GM10266 (cell line): ENCODE measurements around the gene HDAC11.
"Not testable (repeated sequence)": the region's sequence is repeated elsewhere in the genome, so short reads cannot be mapped to it uniquely, and the experiment has no call there.

Experiments
- DNase-seq: peaks from one replicate; pipeline ENCODE4 v3.0.0; 2012; ENCODE audit errors: extremely low spot score
- CTCF ChIP-seq: IDR thresholded peaks from 2 replicates; pipeline ENCODE4 v1.5.1; 2012; ENCODE audit warnings: mild to moderate bottlenecking, low read depth; ENCODE audit not compliant: control insufficient read depth, insufficient read depth; ENCODE audit errors: missing control alignments

The HDAC11 gene, protein sequence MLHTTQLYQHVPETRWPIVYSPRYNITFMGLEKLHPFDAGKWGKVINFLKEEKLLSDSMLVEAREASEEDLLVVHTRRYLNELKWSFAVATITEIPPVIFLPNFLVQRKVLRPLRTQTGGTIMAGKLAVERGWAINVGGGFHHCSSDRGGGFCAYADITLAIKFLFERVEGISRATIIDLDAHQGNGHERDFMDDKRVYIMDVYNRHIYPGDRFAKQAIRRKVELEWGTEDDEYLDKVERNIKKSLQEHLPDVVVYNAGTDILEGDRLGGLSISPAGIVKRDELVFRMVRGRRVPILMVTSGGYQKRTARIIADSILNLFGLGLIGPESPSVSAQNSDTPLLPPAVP

DNA sequence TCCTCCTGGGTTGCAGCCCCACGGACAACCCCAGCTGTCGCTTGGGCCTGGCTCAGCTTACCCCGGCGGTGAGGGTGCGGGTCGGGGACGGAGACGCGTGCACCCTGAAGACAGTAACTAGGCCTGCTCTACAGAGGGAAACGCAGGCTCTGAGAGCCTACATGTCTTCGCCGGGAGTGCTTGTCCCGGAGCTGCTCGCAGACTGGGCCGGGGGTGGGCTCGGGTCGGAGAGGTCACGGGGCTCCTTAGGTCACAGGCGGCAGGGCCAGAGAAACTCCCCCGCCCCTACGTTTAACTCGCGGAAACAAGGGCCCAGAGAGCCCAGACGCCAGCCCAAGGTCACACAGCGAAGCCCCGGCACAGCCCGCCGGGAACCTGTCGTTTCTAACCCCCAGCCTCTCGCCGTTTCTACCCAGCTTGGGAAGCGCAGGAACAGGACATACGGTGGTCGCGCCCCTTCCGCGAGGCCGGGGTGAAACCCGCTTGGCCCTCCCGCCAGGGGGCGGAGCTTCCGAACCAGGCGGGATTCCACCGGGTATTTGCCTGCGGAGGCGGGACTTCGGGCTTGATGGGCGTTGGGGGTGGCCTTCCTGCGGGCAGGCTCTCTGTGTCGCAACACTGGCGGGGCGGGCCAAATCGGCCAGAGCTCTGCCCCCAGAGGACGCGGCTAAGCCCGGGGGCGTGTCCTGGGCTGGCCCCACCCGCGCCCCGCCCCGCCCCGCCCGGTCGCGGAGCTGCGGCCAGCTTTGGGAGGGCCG lies at the start of gene HDAC11:
Gene HDAC11 (plus strand): TSS at position 725 of the 758 bp plus-strand sequence. CDS start 42 bp downstream, outside the sequence.
- DNase-seq = peak; percentile 100
- no peak for TF ChIP-seq CTCF

- DNase-seq = not testable (repeated sequence)
Observed at GRCh38 chr3:13430411-13430875, 49.7 kb upstream of the HDAC11 start.

DNA sequence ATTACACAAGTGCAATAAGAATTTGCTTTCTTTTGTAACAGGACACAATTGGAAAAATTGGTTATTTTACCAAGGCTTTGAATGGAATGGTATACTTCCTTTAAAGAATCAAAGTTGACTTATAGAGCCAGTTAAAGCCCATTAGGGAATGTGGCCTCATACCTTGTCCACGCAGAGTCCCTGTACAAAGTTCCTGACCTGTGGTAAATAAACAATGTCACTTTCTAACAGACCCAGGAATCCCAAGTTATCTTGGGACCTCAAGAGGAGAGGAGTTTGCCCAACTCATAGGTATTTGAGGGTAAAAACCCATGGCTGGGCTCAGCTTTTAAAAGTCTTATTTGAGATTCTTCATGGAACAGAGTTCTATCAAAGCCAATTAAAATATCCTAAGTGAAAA lies 48.0 kb upstream of the HDAC11 start:
- no peak for DNase-seq
- TF ChIP-seq CTCF = no peak

GRCh38 chr3:13433912-13434311 lies 46.2 kb upstream of the HDAC11 start:
- no peak for DNase-seq
- TF ChIP-seq CTCF = no peak

DNA sequence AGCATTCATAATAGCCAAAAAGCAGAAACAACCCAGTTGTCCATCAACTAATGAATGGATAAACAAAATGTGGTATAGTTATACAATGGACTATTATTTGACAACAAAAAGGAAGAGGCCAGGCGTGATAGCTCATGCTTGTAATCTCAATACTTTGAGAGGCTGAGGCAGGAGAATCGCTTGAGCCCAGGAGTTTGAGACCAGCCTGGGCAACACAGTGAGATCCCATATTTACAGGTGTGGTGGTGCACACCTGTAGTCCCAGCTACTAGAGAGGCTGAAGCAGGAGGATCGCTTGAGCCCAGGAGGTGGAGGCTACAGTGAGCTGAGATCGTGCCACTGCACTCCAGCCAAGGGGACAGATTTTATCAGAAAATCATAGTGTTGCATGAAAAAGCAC lies 43.9 kb upstream of the HDAC11 start:
- not testable (repeated sequence) for DNase-seq

DNA sequence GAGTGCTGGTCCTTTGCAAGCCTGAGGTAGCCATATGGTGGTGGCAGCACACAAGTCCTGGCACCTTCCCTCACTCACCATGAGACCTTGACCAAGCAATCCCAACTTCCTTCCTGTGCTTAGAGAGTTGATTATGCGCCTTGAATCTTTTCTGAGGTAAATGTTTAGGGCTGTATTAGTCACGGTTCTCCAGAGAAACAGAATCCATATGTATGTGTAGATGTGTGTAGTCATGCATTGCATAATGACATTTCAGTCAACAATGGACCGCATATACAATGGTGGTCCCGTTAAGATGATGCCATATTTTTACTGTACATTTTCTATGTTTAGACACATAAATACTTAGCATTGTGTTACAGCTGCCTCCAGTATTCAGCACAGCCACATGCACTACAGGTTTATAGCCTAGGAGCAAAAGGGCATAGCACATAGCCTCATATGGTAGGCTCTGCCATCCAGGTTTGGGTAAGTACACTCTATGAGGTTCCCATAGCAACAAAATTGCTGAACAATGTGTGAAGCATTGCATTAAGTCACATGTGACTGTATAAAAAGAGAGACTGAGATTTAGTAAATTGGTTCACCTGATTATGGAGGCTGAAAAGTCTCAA lies 39.8 kb upstream of the HDAC11 start:
- TF ChIP-seq CTCF = no peak
- DNase-seq = no peak

DNA sequence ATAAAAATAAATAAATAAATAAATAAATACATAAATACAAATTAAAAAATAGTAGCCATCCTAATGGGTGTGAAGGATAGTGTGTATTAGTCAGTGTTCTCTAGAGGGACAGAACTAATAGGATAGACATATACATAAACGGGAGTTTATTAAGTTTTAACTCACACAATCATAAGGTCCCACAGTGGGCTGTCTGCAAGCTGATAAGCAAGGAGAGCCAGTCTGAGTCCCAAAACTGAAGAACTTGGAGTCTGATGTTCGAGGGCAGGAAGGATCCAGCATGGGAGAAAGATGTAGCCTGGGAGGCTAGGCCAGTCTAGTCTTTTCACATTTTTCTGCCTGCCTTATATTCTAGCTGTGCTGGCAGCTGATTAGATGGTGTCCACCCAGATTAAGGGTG lies 37.2 kb upstream of the HDAC11 start:
- DNase-seq = not testable (repeated sequence)

GRCh38 chr3:13451301-13451673 lies 28.8 kb upstream of the HDAC11 start:
- TF ChIP-seq CTCF = no peak
- DNase-seq = no peak
